GM18868 (cell line): ENCODE measurements around the gene SPC25.
"Not testable (repeated sequence)": the region's sequence is repeated elsewhere in the genome, so short reads cannot be mapped to it uniquely, and the experiment has no call there.

Source experiments
- ATAC-seq: cut with Tn5 transposase; IDR thresholded peaks from one replicate; pipeline ENCODE4 v1.9.1; 2021; ENCODE audit warnings: mild to moderate bottlenecking, moderate library complexity; ENCODE audit not compliant: unreplicated experiment

Gene SPC25

DNA sequence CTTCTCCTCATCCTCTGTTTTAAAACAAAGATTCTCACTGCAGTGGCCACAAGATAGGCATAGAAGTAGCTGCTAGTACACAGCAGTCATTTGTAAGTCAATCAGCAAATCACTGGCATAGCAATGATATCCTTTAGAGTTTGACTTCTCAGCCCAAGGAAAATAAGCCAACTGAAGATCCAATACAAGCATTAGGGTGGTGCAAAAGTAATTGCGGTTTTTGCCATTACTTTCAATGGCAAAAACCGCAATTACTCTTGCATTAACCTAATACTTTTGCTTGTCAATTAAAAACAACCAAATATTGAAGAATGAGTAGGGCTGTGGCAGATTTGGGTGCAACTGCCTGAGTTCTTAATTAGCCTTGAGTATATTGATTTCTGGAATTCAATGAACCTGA, 13.7 kb upstream of the SPC25 start:
- no peak for ATAC-seq

DNA sequence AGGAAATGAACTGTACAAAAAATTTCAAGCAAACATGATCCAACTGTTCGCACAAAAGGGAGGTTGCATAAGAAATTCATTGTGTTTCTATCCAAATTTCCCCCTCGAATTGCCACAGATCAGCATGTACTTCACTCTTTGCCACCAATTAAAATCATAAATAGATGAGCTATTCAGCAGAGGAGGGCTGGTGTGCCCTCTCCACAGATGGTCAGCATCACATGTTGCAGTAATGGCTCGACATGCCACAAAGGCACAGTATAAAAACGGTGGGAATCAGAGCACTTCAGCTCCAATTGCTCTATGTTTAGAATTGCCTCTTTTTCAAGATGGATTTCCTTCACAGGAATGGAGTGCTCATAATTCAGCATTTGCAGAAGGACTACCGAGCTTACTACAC, 10.8 kb upstream of the SPC25 start, which contains the start of gene G6PC2:
G6PC2 (plus strand) TSS at position 289 of the 400 bp plus-strand sequence; CDS start at position 330, 41 bp downstream.
- no peak for ATAC-seq

- no peak for ATAC-seq
Measured at GRCh38 chr2:168897449-168897848, 7.2 kb upstream of the SPC25 start.

- no peak for ATAC-seq
Measured at GRCh38 chr2:168896783-168897182, 6.6 kb upstream of the SPC25 start.

DNA sequence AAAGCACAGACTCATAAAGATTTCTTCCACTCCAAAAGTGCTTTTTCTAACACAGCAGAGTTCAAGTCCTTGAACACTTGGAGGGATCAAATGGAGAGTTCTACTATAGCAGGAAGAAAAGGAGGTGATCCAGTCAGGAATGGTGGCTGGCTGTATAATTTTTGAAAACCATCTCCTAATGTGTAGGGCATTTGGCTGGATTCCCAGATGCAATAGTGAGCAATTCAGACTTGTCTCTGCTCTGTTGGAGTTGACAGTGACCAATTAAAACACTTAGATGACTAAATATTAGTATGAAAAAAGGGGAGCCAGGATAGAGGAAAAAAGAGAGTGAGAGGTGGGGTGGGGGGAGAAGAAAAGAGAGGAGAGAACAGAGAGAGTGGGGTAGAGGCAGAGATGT, 5.5 kb upstream of the SPC25 start:
- no peak for ATAC-seq

- ATAC-seq, result no peak
Measured at GRCh38 chr2:168894720-168895119, 4.5 kb upstream of the SPC25 start.

DNA sequence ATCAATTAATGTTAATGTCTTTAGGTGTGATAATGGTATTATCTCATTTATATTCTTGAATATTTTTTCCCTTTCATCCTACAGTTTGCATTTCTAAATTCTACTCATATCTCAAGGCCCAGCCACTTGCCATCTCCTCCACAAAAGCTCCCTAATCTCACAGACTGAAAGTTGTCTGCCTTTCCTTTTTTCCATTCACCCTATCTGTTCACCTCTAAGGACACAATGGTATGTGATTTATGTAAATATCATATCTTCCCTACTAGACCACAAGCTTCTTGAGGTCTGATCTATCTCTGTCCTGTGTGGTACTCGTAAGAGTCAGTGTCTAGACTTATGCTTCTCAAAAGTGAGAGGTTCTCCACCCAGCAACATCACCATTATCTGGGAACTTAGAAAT, 3.9 kb upstream of the SPC25 start:
- no peak for ATAC-seq

GRCh38 chr2:168892327-168892726, 2.1 kb upstream of the SPC25 start:
- no peak for ATAC-seq

DNA sequence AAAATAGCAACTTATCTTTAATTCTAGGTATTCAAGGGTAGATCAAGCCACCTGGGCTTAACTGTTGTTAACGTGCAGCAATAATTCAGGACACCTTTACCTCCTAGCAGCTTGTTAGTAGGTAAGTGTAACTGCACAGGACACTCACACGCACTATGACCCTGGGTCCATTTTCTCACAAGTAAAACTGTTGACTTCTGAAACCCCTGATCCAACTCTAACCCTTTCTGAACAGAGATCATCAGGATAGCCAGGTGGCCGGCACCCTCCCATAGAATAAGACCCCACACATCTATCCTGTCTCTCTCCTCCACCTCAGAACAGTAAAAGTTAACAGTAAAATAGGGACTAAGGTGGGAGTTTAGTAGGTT, 610 bp downstream of the SPC25 start:
- ATAC-seq, result peak; percentile 2

- ATAC-seq, result no peak
Measured at GRCh38 chr2:168884975-168885374, 5.3 kb downstream of the SPC25 start.

- ATAC-seq, result not testable (repeated sequence)
Measured at GRCh38 chr2:168882163-168882562, 8.1 kb downstream of the SPC25 start.

- no peak for ATAC-seq
Measured at GRCh38 chr2:168874368-168875054, 15.7 kb downstream of the SPC25 start.

DNA sequence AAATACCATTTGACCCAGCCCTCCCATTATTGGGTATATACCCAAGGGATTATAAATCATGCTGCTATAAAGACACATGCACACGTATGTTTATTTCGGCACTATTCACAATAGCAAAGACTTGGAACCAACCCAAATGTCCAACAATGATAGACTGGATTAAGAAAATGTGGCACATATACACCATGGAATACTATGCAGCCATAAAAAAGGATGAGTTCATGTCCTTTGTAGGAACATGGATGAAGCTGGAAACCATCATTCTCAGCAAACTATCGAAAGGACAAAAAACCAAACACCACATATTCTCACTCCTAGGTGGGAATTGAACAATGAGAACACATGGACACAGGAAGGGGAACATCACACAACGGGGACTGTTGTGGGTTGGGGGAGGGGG, 19.4 kb downstream of the SPC25 start:
- ATAC-seq, result not testable (repeated sequence)

- ATAC-seq, result not testable (repeated sequence)
Measured at GRCh38 chr2:168870369-168870768, 19.9 kb downstream of the SPC25 start.

- not testable (repeated sequence) for ATAC-seq
Measured at GRCh38 chr2:168867164-168867563, 23.1 kb downstream of the SPC25 start.

- no peak for ATAC-seq
Measured at GRCh38 chr2:168858146-168858545, 32.1 kb downstream of the SPC25 start.

DNA sequence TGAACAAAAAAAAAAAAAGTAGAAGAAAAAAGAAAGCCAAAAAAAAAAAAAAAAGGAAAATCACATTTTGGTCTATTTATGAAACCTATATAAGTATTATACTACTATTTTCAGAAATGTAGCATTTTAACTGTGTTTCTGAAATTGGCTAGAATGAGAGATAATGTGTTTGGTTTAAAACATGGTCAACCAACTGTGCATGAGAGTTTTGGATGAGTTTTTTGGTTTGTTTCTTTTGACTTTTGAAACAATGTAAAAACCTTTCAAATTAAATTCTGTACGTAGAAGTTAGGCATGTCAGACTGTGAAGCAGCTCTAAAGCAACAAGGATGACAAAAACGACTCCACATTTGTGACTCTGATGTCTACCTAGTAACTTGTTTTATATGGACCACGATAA, 34.6 kb downstream of the SPC25 start:
- ATAC-seq, result no peak

GRCh38 chr2:168854651-168855050, 35.6 kb downstream of the SPC25 start:
- ATAC-seq, result no peak

DNA sequence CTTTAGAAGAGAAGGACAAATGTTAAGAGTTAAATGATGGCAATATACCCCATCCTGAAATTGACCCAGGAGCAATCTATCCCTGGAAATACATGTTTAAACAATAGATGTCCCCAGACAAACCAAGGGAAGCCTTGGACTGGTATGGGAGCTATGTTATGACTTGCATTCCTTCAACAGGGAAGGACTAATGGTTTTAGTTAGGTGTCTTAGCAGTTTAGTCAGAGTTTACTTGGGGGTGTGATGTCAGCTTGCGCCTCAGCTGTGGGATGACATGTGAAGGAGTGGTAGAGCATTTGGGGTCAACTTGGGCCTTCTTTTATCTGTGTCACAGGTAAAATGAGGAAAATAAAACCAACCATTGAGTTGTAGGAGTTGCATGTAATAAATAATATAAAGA, 36.8 kb downstream of the SPC25 start:
- ATAC-seq, result no peak

DNA sequence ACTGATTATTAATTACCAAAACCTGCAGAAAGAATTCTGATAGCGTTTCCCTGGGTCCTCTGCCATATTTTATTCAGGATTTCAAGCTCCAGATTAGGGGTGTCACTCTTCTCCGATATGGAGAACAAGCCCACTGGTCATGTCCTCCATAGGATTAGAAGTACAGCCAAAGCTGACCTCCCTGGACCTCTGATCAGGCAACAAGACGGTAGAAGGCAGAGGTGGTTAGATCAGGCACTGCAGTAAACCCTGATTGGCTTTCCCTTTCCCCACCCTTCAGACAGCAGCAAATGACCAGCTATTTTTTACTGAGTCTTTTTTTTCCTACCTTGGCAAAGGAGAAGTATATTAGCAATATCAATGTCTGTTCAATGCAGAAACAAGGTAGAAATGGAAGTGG, 37.7 kb downstream of the SPC25 start:
- no peak for ATAC-seq

DNA sequence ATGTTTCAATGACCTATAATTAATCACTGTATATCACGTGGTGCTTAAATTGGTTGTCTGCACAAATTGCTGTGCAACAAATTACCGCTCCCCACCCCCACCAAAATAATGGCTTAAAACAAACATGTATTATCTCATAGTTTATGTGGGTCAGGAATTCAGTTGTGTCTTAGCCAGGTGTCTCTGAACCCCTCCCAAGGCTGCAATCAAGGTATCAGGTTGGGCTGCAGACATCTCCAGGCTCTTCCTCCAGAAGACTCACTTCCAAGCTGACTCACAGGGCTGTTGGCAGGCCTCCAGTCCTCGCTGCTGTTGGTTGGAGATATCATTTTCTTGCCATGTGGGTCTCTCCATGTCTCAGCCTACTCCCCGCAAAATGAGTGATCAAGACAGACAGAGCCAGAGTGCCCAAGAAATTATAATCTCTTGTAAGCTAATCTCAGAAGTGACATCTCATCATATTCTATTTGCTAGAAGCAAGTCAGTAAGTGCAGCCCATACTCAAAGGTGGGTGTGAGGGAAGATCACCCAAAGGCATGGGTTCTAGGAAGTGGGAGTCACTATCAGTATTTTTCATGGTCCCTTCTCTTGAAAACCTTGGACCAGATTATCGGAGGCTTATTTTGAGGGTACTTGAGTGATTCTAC, 38.4 kb downstream of the SPC25 start:
- ATAC-seq, result no peak

DNA sequence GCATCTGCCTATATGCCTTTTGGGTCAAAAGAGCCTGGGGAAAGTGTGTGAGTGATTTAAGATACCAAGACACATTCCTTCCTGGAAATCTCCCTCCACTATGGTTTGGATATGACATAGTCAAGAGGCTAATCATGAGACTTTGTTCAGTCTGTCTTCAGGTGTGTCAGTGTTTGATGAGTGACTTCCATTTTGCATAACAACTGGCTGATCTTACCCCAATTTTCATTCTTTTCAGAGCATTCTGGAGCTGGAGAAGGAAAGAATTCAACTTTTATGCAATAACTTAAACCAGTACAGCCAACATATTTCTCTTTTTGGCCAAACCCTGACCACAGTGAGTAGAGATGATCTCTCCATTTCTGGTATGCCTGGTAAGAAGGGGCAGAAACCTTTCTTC, 39.4 kb downstream of the SPC25 start:
- ATAC-seq, result no peak

GRCh38 chr2:168849610-168850009, 40.6 kb downstream of the SPC25 start:
- ATAC-seq, result no peak
